Astrocyte of the cerebellum (primary cell): ENCODE measurements around the gene JMJD8.
A peak's percentile ranks its signal among the peaks of the same experiment; 100 is the strongest.
"Not testable (repeated sequence)": the region's sequence is repeated elsewhere in the genome, so short reads cannot be mapped to it uniquely, and the experiment has no call there.

Experiments used
- DNase-seq: peaks from one replicate; pipeline ENCODE4 v3.0.0-alpha.2; 2011; ENCODE audit warnings: low read depth
- H3K4me3 ChIP-seq: 2 replicates; pipeline ENCODE4 v1.5.1; 2011; ENCODE audit warnings: mild to moderate bottlenecking, low read depth, low read length, moderate library complexity
- in situ Hi-C: cut with HindIII; loops from 2 replicates; pipeline ENCODE4 v1.10.0; 2017; ENCODE audit warnings: low sequenced_read_pairs
- TF ChIP-seq, protein P1 (sequence below): IDR thresholded peaks from 2 replicates; pipeline ENCODE4 v1.5.1; 2012; ENCODE audit warnings: low read length, low read depth, moderate library complexity, mild to moderate bottlenecking; ENCODE audit errors: missing control alignments

JMJD8 gene

DNA sequence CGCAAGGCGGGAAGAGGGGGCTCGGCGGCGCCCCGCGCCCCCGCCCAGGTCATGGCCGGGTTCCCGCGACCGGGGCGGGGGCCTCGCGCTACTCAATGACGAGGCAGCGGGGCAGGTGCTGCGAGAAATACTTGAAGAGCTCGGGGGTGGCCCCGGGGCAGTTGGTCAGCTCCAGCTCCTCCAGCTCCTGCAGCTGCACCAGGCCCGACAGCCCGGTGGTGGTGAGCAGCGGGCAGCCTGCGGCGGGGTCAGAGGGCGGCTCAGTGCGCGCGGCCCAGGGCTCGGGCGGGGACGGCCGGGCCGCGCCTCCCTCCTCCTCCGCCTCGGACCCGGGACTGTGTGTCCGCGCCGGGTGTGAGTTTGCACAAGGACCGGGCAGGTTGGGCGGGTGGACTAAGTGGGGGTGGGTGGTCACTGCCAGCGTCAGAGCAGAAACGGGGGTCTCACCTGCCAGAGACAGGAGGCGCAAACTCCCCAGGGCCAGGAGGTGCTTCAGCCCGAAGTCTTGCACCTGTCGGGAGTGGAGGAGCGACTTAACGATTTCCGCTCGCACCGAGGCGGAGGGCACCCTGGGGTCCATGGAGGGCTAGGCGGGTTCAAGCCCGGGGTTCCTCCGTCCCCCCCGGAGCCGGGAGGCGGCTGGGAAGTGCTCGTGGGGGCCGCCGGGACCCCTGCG is 10.2 kb upstream of the JMJD8 start:
- in situ Hi-C loops, result no loop called here
- TF ChIP-seq, protein P1, sequence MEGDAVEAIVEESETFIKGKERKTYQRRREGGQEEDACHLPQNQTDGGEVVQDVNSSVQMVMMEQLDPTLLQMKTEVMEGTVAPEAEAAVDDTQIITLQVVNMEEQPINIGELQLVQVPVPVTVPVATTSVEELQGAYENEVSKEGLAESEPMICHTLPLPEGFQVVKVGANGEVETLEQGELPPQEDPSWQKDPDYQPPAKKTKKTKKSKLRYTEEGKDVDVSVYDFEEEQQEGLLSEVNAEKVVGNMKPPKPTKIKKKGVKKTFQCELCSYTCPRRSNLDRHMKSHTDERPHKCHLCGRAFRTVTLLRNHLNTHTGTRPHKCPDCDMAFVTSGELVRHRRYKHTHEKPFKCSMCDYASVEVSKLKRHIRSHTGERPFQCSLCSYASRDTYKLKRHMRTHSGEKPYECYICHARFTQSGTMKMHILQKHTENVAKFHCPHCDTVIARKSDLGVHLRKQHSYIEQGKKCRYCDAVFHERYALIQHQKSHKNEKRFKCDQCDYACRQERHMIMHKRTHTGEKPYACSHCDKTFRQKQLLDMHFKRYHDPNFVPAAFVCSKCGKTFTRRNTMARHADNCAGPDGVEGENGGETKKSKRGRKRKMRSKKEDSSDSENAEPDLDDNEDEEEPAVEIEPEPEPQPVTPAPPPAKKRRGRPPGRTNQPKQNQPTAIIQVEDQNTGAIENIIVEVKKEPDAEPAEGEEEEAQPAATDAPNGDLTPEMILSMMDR, result no peak
- no peak overlapping the region for H3K4me3 ChIP-seq
- no peak for DNase-seq

DNA sequence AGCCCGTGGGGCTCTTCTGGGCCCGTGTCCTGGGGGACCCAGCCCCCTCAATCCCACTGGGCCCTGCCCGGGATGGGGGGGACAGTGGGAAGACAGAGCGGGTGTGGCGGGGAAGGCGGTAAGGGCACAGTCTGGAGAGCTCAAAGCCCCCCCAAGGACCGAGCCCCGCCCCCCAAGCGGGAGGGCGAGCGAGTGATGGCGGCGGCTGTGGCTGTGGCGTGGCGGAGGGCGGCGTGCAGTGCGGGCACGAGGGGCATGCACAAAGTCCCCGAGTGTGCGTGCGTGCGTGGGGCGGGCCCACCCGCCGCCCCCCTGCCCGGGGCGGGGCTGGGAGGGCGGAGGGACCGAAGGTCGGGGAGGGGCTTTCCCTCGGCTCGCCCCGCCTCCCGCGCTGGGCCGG is 9.6 kb upstream of the JMJD8 start:
- in situ Hi-C loops, result no loop called here
- DNase-seq, result no peak
- no peak overlapping the region for H3K4me3 ChIP-seq
- TF ChIP-seq, protein P1, result no peak

DNA sequence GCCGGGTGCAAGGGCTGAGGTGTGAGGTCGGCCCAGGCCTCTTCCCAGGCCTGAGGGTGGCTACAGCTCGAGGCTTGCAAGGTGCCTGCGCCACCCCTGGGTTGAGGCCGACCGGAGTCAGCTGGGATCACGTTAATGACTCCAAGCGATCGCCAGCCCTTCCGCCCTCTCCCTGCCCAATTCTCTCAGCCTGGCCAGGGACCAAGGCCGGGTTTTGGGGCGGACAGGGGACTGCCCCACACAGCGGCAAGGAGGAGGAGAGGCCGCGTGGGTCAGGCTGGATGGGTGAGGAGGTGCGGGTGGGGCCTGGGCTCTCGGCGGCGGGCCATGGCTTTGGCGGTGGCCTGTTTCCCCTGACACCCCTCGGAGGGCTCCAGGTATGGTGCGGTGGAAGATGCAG is 9.2 kb upstream of the JMJD8 start:
- H3K4me3 ChIP-seq, result no peak overlapping the region
- in situ Hi-C loops, result no loop called here
- TF ChIP-seq, protein P1, result no peak
- DNase-seq, result no peak

DNA sequence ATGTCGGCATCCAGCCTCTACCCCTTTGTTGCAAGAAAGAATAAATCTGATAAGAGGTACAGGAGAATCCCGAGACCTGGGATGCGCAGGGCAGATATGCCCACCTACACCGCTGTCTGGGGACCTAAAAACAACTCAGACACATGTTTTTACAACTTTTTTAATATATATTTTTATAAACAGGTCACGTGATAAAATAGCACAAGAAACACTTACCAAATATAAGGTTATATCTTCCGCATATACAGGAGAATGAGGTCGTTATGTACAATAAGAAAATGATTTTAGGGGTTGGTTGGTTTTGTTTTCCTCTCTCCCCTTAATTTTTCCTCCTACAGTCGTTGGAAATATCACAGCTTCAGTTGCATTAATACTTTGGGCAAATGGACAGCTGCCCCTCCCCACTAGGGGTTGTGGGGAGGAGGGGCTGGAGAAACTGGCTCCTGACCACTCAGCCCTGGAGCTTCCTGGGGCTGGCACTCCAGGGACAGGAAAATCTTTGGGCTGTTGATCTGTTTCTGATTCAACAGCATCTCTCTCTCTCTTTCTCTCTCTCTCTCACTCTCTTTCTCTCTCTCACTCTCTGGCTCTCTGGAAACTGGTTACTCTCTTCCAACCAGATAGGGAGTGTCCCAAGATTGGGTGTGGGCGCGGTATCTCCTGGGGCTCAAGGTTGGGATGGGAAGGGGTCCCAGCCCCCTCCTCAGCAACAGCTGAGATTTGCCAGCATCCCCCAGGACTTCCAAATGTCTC is 8.4 kb upstream of the JMJD8 start:
- TF ChIP-seq, protein P1, result no peak
- H3K4me3 ChIP-seq, result no peak overlapping the region
- in situ Hi-C loops, result no loop called here

DNA sequence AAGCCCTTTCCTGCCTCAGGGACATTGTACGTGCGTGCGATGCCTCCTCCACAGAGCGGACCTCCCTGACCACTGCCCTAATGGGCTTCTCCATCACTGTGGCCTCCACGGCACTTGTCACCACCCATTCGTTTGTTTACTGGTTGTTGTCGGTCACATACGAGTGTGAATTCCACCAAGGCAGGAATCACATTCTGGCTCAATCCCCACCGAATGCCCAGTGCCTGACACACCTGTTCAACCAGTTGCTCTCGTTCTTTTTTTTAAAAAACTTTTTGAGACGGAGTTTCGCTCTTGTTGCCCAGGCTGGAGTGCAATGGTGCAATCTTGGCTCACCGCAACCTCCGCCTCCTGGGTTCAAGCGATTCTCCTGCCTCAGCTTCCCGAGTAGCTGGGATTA is 7.1 kb upstream of the JMJD8 start:
- in situ Hi-C loops, result not testable (repeated sequence)

More for the DNA sequence above, 8.4 kb upstream of the JMJD8 start:
- DNase-seq, result no peak

DNA sequence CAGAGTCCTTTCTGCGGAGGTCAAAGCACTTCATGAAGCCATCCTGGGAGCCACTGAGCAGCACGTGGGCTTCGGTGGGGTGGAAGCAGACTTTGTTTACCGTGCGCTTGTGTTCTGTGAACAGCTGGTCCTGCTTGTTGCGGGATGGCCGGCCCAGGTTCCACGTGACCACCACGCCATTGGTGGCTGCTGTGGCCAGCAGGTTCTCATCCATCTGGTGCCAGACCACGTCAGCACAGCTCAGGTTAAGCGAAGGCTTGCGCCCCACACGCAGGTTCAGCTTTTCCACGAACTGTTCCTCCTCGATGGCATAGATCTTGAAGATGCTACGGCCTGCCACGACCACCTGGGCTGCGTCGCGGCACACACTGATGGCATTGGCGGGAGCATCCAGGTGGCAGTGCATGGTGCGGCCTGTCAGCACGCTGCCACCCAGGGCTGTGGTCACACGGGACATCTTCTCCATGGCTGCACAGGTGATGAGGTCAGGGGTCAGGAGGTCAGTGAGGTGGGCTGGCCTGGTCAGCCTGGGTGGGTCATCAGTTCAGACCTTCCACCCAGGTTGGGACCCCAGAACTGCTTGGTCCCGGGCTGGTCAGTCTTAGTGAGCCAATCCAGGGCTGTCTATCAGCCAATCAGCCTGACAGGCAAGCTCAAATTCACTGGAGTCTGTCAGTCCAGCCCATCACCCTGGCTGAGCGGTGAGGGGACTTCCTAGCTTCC is 5.2 kb upstream of the JMJD8 start:
- in situ Hi-C loops, result no loop called here
- peak overlapping the region; percentile 87 for H3K4me3 ChIP-seq
- TF ChIP-seq, protein P1, result no peak
- no peak for DNase-seq

More for the DNA sequence above, 7.1 kb upstream of the JMJD8 start:
- DNase-seq, H3K4me3 ChIP-seq: not testable (repeated sequence)
